HG02840 (cell line): ENCODE results near the gene RWDD2A.

ENCODE experiments used
- ATAC-seq: cut with Tn5 transposase; IDR thresholded peaks from one replicate; pipeline ENCODE4 v1.9.1; 2021; ENCODE audit warnings: mild to moderate bottlenecking, moderate library complexity, moderate number of reproducible peaks; ENCODE audit not compliant: unreplicated experiment, low FRiP score

The RWDD2A gene

DNA sequence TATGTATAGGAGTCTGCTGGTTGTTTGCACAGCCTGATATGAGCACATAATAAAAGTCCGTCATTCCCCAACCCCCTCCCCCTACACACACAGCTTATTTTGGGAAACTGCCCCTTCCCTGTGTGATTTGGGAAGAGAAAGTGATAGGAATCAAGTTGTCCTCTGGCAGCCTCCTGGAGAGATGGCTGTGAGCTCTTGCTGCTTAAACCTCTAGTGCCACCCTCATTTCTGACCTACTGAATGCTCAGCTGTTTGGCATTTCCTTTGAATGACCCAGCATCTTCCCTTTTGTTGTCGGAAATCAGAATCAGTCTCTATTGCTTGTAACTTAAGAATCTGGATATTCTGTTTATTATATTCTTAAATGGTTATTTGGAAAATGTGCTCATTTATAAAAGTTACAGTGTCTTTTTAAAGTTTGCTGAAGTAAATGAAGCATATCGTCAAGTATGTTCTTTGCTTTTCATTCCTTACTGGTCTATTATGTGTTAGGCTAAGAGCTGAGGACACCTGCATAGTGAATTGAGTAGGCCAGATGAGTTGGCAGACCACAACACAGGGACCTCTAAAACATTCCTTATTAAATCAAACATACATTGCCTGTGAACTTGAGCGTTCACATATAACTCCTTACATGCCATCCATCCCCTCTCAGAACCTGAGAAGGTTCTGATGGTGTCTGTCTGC, 5.5 kb downstream of the RWDD2A start:
- ATAC-seq: no peak

DNA sequence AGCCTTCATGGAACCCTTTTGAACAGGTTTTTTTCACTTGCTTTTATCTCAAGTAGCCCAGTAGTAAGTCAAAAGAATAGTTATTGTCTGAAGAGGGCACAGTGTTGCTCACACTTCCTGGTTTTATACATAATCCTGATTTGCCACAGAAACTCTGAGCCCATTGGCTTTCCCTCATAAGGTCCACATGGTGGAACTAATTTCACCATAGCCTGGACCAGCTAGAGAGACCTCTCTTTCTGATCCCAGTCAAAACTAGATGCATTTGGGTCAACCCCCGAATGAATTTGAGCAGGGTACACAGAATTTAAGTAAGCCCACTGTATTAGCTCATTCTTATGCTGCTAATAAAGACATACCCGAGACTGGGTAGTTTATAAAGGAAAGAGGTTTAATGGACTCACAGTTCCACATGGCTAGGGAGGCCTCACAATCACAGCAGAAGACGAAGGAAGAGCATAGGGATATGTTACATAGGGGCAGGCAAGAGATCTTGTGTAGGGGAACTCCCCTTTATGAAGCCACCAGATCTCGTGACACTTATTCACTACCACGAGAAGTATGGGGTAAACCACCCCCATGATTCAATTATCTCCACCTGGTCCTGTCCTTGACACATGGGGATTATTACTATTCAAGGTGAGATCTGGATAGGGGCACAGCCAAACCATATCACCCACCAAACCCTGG, 6.2 kb downstream of the RWDD2A start:
- no peak for ATAC-seq

GRCh38 chr6:83199863-83200225, 6.7 kb downstream of the RWDD2A start:
- ATAC-seq: no peak

DNA sequence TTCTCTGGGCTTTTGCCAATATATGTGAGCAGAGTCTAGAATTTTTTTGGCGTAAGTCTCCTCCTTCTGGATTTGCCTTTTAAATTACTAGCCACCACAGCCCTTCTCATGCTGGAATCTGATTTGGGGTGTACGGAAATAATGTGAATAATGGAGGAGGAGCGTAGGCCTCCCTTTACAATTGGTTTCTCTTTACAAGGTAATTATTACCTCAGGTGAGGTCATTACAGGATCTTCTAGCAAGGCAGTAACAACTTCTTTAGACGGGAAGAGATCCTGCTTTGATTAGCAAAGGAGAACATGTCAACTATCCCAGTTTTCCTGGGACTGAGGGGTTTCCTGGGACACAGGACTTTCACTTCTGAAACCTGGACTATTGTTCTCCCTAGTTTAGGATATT, 8.9 kb downstream of the RWDD2A start:
- no peak for ATAC-seq

DNA sequence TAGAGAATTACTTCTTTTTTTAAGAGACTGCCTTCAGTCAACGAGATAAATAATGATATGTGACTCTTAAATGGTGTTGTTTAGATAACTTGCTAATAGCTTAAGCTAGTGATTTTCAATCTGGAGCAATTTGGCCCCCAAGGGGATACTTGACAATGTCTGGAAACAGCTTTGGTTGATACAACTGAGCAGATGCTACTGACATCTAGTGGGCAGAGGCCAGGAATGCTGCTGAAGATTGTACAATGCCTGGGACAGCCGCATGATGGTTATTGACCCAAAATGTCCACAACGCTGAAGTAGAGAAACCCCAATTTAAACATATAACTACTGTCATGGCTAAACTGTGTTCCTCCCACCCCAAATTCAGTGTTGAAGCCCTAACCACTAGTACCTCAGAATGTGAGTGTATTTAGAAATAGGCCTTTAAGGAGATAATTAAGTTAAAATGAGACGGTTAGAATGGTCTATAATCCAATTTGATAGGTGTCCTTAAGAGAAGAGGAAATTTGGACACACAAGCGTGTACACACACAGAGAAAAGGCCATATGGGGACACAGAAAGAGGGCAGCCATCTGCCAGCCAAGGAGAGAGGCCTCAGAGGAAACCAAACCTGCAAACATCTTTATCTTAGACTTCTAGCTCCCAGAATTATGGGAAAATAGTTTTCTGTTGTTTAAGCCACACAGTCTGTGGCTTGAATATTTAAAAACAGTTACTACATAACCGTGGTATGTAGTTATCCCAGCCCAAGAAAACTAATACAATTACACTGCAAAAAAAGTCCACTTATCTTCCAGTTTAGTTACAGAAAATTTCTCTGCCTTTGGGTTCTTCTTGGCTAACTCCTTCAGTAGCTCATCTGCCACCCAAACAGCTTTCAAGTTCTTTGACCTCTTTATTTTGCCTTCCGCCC, 22.2 kb downstream of the RWDD2A start:
- ATAC-seq: peak; percentile 97

DNA sequence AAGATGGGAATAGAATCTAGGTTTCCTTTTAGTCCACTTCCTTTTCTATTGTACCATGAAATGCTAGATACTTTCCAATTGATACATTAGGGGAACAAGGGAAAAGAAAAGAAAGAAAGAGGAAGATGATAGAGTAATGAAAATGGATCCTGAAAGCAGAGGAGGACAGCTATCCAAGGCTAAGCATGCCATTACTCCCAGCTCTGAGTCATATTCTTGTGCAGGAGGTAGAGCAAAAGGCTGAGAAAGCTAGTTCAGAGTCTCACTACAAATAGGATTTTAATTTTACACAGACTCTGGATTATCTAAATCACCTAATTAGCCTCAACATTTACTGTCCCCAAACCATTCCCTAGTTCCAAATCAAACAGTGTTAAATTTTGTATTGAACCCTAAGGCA, 23.6 kb downstream of the RWDD2A start:
- no peak for ATAC-seq

- no peak for ATAC-seq
Observed at GRCh38 chr6:83218646-83219045, 25.5 kb downstream of the RWDD2A start.

DNA sequence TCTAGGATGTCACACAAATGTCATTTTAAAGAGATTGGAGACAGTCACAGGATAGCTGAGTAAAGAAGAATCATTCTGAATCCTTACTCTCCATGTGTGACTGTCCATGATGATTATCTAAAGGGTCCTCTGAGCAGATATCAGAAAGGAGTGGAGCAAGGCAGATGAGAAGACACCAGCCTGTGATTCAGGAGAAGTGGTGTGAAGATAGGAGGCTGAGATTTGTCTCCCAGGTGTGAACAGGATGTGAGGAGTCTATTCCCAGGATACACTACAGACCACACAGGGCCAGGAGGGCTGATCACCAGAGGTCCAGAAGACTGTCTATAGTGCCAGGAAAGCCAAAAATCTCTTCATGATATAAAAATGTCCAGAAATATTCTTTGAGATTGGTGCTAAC, 27.0 kb downstream of the RWDD2A start:
- no peak for ATAC-seq

GRCh38 chr6:83221276-83221675, 28.1 kb downstream of the RWDD2A start:
- no peak for ATAC-seq

- no peak for ATAC-seq
Observed at GRCh38 chr6:83221889-83222479, 28.8 kb downstream of the RWDD2A start.

GRCh38 chr6:83226517-83226916, 33.4 kb downstream of the RWDD2A start:
- no peak for ATAC-seq

- ATAC-seq: no peak
Observed at GRCh38 chr6:83231146-83231545, 38.0 kb downstream of the RWDD2A start.

- ATAC-seq: no peak
Observed at GRCh38 chr6:83247471-83247870, 54.3 kb downstream of the RWDD2A start.
